ENCODE data around the gene DLGAP1.

Gene DLGAP1

GRCh38 chr18:3720159-3720558, 734.9 kb downstream of the DLGAP1 start:
- H3K4me2 ChIP-seq (ENCODE audit: low read length) = no peak overlapping the region

DNA sequence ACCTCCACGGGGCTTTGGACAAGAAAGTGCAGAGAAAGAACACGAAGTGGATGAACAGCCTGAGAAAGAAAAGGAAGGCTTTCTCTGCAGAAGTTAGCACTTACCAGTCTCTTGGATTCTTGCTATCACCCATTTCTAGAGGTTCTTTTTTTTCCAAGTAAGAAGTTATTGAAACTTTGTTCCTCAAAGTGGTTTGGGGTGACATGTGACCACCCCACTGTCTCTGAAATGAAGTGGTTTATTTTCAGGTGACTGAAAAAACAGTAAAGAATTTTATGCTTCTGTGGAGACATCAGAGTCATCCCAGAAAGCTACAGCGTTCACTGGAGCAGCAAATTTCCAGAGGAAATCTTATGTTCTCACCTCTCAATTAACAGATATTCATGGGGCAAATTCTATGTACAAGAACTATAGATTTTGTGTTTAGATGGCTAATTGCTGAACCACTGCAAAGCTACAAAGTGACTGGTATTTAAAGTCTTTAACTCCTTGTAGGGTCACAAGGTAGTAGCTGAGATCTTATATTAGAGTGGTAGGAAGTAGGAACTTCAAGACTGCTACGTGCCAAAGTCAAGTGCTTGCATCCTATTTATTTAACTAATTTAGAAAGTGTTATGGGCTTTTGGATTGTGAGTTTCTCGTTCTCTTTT, 737.6 kb downstream of the DLGAP1 start:
- Histone ChIP-seq H3K4me3 (ENCODE audit: low read length) (no peak overlapping the region), H3K27me3 (ENCODE audit: control insufficient read depth, insufficient read depth, low read length) (peaks cover 40% of the 10 kb centered on the region), H3K36me3 (ENCODE audit: insufficient read depth, low read length) (no peaks in the 10 kb centered on the region), H3K9ac (ENCODE audit: low read depth, low read length) (no peak overlapping the region), H3K4me2 (ENCODE audit: low read length) (no peak overlapping the region), H3K9me3 (replicated peaks; ENCODE audit: low read length) (no peaks in the 10 kb centered on the region), H3K4me1 (ENCODE audit: control insufficient read depth, insufficient read depth, low read length) (no peaks in the 10 kb centered on the region)

More at GRCh38 chr18:3720159-3720558, 734.9 kb downstream of the DLGAP1 start:
- Histone ChIP-seq H3K36me3 (ENCODE audit: insufficient read depth, low read length) (no peaks in the 10 kb centered on the region), H3K9ac (ENCODE audit: low read depth, low read length) (no peak overlapping the region), H3K4me1 (ENCODE audit: control insufficient read depth, insufficient read depth, low read length) (no peaks in the 10 kb centered on the region), H3K4me3 (ENCODE audit: low read length) (no peak overlapping the region), H3K27me3 (ENCODE audit: control insufficient read depth, insufficient read depth, low read length) (peaks cover 40% of the 10 kb centered on the region), H3K9me3 (replicated peaks; ENCODE audit: low read length) (no peaks in the 10 kb centered on the region)

DNA sequence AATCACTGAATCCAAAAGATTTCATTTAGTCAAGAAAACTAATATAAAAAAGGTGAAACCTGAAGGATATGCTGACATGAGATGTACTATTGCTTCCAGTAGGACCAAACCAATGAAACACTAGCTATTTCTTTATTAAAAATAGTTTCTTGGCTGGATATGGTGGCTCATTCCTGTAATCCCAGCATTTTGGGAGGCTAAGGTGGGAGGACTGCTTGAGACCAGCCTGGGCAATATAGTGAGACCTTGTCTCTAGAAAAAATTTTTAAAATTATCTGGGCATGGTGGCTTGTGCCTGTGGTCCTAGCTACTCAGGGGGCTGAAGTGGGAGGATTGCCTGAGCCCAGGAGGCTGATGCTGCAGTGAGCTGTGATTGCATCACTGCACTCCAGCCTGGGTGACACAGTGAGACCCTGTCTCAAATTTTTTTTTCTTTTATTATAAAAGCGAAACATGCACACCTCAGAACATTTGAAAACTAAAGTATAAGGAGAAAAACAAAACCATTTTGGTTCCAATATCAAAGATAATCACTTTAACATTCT, 738.9 kb downstream of the DLGAP1 start:
- no peak overlapping the region for H3K4me2 ChIP-seq (ENCODE audit: low read length)
- peaks cover 35% of the 10 kb centered on the region for H3K27me3 ChIP-seq (ENCODE audit: control insufficient read depth, insufficient read depth, low read length)
- H3K9ac ChIP-seq (ENCODE audit: low read depth, low read length) = no peak overlapping the region
- H3K4me3 ChIP-seq (ENCODE audit: low read length) = no peak overlapping the region
- no peaks in the 10 kb centered on the region for H3K9me3 ChIP-seq (replicated peaks; ENCODE audit: low read length)
- no peaks in the 10 kb centered on the region for H3K36me3 ChIP-seq (ENCODE audit: insufficient read depth, low read length)
- no peaks in the 10 kb centered on the region for H3K4me1 ChIP-seq (ENCODE audit: control insufficient read depth, insufficient read depth, low read length)

- H3K36me3 ChIP-seq (ENCODE audit: insufficient read depth, low read length) = no peaks in the 10 kb centered on the region
- H3K4me1 ChIP-seq (ENCODE audit: control insufficient read depth, insufficient read depth, low read length) = peaks cover 5% of the 10 kb centered on the region
- peaks cover 32% of the 10 kb centered on the region for H3K27me3 ChIP-seq (ENCODE audit: control insufficient read depth, insufficient read depth, low read length)
- H3K9me3 ChIP-seq (replicated peaks; ENCODE audit: low read length) = no peaks in the 10 kb centered on the region
- H3K9ac ChIP-seq (ENCODE audit: low read depth, low read length) = no peak overlapping the region
- no peak overlapping the region for H3K4me3 ChIP-seq (ENCODE audit: low read length)
- no peak overlapping the region for H3K4me2 ChIP-seq (ENCODE audit: low read length)
These were observed 739.7 kb downstream of the DLGAP1 start for GRCh38 chr18:3715231-3716080.

DNA sequence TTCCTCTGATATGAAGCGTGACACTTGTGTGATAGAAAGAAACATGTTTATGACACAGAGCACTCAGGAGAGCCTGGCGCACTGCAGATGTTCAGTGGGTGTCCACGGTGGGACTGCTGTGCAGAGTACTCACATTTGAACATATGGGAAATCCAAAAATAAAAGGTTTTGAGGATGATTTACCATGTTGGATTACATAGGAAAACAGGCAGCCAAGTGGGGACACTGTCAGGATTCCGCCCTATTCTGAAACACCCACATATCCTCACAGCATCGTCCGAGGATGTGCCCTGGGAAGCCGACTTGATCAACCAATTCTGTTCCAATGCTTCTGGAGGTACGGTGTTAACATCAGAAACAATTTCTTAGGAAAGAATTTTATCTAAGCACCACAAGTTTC, 741.4 kb downstream of the DLGAP1 start:
- no peaks in the 10 kb centered on the region for H3K36me3 ChIP-seq (ENCODE audit: insufficient read depth, low read length)
- H3K4me3 ChIP-seq (ENCODE audit: low read length) = no peak overlapping the region
- H3K27me3 ChIP-seq (ENCODE audit: control insufficient read depth, insufficient read depth, low read length) = peaks cover 44% of the 10 kb centered on the region
- H3K4me2 ChIP-seq (ENCODE audit: low read length) = no peak overlapping the region
- no peak overlapping the region for H3K9ac ChIP-seq (ENCODE audit: low read depth, low read length)
- peaks cover 5% of the 10 kb centered on the region for H3K4me1 ChIP-seq (ENCODE audit: control insufficient read depth, insufficient read depth, low read length)
- no peaks in the 10 kb centered on the region for H3K9me3 ChIP-seq (replicated peaks; ENCODE audit: low read length)

DNA sequence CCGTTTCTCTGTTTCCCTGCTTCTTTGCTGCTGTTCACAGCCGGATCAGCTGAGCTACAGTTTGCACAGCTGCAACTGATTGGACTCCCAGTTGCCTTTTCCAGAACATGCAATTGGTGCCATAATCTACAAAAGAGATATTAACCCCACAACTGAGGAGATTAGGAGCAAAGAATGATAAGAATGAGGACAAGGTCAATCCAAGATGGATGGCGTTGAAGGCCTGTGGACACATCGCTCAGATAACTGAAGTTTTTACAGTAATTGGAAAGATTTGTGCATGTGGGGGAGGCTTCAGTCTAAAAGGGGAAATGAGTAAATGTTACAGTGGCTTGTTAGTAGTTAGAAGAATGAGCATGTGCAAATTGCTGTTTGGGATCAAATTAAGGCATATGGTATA, 741.9 kb downstream of the DLGAP1 start:
- Histone ChIP-seq H3K4me3 (ENCODE audit: low read length) (no peak overlapping the region), H3K4me2 (ENCODE audit: low read length) (no peak overlapping the region), H3K9me3 (replicated peaks; ENCODE audit: low read length) (no peaks in the 10 kb centered on the region), H3K36me3 (ENCODE audit: insufficient read depth, low read length) (no peaks in the 10 kb centered on the region), H3K27me3 (ENCODE audit: control insufficient read depth, insufficient read depth, low read length) (peaks cover 49% of the 10 kb centered on the region), H3K9ac (ENCODE audit: low read depth, low read length) (no peak overlapping the region), H3K4me1 (ENCODE audit: control insufficient read depth, insufficient read depth, low read length) (peaks cover 5% of the 10 kb centered on the region)

DNA sequence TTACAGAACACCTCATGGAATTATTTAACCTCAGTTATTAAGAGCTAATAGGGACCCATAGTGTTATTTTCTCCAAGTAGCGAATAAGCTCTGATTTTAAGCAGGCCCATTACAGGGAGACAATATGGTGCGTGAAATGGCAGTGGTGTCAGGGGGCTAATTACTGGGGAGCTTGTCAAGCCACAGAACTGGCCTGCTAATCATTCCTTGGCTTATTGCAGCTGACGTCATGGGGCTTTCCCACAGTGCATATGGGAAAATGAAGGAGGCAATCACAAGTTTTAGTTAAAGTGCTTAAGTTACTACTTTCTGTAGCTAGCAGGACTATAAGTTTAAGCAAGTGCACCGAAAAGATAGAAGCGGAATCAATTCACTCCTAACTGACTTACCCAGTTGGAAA, 742.6 kb downstream of the DLGAP1 start:
- H3K4me2 ChIP-seq (ENCODE audit: low read length) = no peak overlapping the region
- H3K4me1 ChIP-seq (ENCODE audit: control insufficient read depth, insufficient read depth, low read length) = peaks cover 5% of the 10 kb centered on the region
- H3K36me3 ChIP-seq (ENCODE audit: insufficient read depth, low read length) = no peaks in the 10 kb centered on the region
- H3K4me3 ChIP-seq (ENCODE audit: low read length) = no peak overlapping the region
- no peak overlapping the region for H3K9ac ChIP-seq (ENCODE audit: low read depth, low read length)
- no peaks in the 10 kb centered on the region for H3K9me3 ChIP-seq (replicated peaks; ENCODE audit: low read length)
- peaks cover 52% of the 10 kb centered on the region for H3K27me3 ChIP-seq (ENCODE audit: control insufficient read depth, insufficient read depth, low read length)

- Histone ChIP-seq H3K9me3 (replicated peaks; ENCODE audit: low read length) (no peaks in the 10 kb centered on the region), H3K36me3 (ENCODE audit: insufficient read depth, low read length) (no peaks in the 10 kb centered on the region), H3K27me3 (ENCODE audit: control insufficient read depth, insufficient read depth, low read length) (peaks cover 56% of the 10 kb centered on the region), H3K4me1 (ENCODE audit: control insufficient read depth, insufficient read depth, low read length) (peaks cover 5% of the 10 kb centered on the region), H3K4me3 (ENCODE audit: low read length) (no peak overlapping the region), H3K4me2 (ENCODE audit: low read length) (peak overlapping the region; percentile 43), H3K9ac (ENCODE audit: low read depth, low read length) (no peak overlapping the region)
These were observed 744.3 kb downstream of the DLGAP1 start for GRCh38 chr18:3710712-3711301.

DNA sequence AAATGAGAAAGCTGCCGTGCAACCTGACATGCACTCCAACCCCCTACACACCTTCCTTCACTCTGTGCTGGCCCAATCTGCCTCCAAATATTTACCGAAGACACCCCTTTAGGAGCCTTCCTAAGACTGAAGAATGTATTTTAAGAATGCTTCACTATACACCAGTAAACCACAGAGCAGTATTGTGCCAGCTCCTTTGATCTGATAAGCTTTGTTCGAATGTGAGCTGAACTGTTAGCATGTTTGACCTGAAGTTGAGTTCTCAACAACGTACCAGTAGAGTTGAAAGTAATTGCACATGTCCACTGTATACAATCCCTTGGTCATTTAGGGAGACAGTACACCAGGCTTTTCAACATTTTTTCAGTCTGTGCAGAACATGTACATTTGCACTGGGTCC, 745.9 kb downstream of the DLGAP1 start:
- peaks cover 54% of the 10 kb centered on the region for H3K27me3 ChIP-seq (ENCODE audit: control insufficient read depth, insufficient read depth, low read length)
- no peak overlapping the region for H3K9ac ChIP-seq (ENCODE audit: low read depth, low read length)
- H3K4me1 ChIP-seq (ENCODE audit: control insufficient read depth, insufficient read depth, low read length) = peaks cover 5% of the 10 kb centered on the region

GRCh38 chr18:3706279-3707097, 748.6 kb downstream of the DLGAP1 start:
- H3K9ac ChIP-seq (ENCODE audit: low read depth, low read length) = no peak overlapping the region
- peaks cover 54% of the 10 kb centered on the region for H3K27me3 ChIP-seq (ENCODE audit: control insufficient read depth, insufficient read depth, low read length)
- H3K4me2 ChIP-seq (ENCODE audit: low read length) = no peak overlapping the region
- H3K9me3 ChIP-seq (replicated peaks; ENCODE audit: low read length) = no peaks in the 10 kb centered on the region
- H3K4me1 ChIP-seq (ENCODE audit: control insufficient read depth, insufficient read depth, low read length) = peaks cover 5% of the 10 kb centered on the region
- no peaks in the 10 kb centered on the region for H3K36me3 ChIP-seq (ENCODE audit: insufficient read depth, low read length)
- H3K4me3 ChIP-seq (ENCODE audit: low read length) = no peak overlapping the region

More for the DNA sequence above, 745.9 kb downstream of the DLGAP1 start:
- no peak overlapping the region for H3K4me2 ChIP-seq (ENCODE audit: low read length)
- no peak overlapping the region for H3K4me3 ChIP-seq (ENCODE audit: low read length)
- no peaks in the 10 kb centered on the region for H3K36me3 ChIP-seq (ENCODE audit: insufficient read depth, low read length)
- H3K9me3 ChIP-seq (replicated peaks; ENCODE audit: low read length) = no peaks in the 10 kb centered on the region
